Thymus (tissue), 11 donors: ENCODE data around the gene ALB. TPM values are rescaled to one million over a fixed set of nuclear protein-coding genes. Genes with fewer than 3 reads are reported as not detected.

Experiments used
- DNase-seq, 9 donors: peaks; one replicate each; pipeline ENCODE4 v3.0.0-alpha.2; 2013; ENCODE audit warnings: low spot score in 9 of 9, low read depth in 6 of 9, missing footprints in 1 of 9
- H3K27ac ChIP-seq, 2 donors: one replicate each; pipeline ENCODE4 v1.5.1; 2013; ENCODE audit warnings: control low read depth in 1 of 2, low read depth in 1 of 2, low read length in 1 of 2, mild to moderate bottlenecking in 1 of 2, moderate library complexity in 1 of 2
- H3K27me3 ChIP-seq, 2 donors: one replicate each; pipeline ENCODE4 v1.5.1; 2013; ENCODE audit warnings: low read length in 1 of 2; ENCODE audit not compliant: control insufficient read depth in 2 of 2, insufficient read depth in 1 of 2
- H3K36me3 ChIP-seq, 2 donors: one replicate each; pipeline ENCODE4 v1.5.1; 2013; ENCODE audit warnings: low read length in 1 of 2, mild to moderate bottlenecking in 1 of 2, moderate library complexity in 1 of 2; ENCODE audit not compliant: control insufficient read depth in 2 of 2, insufficient read depth in 2 of 2
- H3K4me1 ChIP-seq, 2 donors: one replicate each; pipeline ENCODE4 v1.5.1; 2013; ENCODE audit warnings: low read length in 2 of 2; ENCODE audit not compliant: control insufficient read depth in 2 of 2, insufficient read depth in 2 of 2
- H3K4me3 ChIP-seq, 2 donors: one replicate each; pipeline ENCODE4 v1.5.1; 2013; ENCODE audit warnings: low read length in 2 of 2, control low read depth in 1 of 2, mild to moderate bottlenecking in 1 of 2
- H3K9me3 ChIP-seq, 2 donors: one replicate each; pipeline ENCODE4 v1.5.1; 2013; ENCODE audit warnings: low read length in 1 of 2, mild to moderate bottlenecking in 1 of 2; ENCODE audit not compliant: control insufficient read depth in 2 of 2, insufficient read depth in 1 of 2
- WGBS: extraction: QIAGEN DNeasy Blood & Tissue Kit; methylation state at CpG from one replicate; pipeline ENCODE4 v1.1.7; 2013; 5-methylcytosine and 5-hydroxymethylcytosine counted together
- polyA plus RNA-seq: library from polyadenylated mRNA; stranded (reverse); fragments of 200-250 nt; gene quantifications from one replicate; pipeline ENCODE4 v1.2.3, GENCODE V29; 2013
- total RNA-seq: library from RNA; stranded (reverse); fragments of 120-200 nt; gene quantifications from one replicate; pipeline ENCODE4 v1.2.4, GENCODE V29; 2013
- donor health status: healthy.

Gene ALB
- total and polyA plus RNA-seq, 2 donors = 2.9 to 7.5 TPM

- DNase-seq = no peak
- WGBS = 72% methylated on average over 2 of the region's 2 CpGs
- Histone ChIP-seq H3K36me3 (no peaks in the 10 kb centered on the region), H3K4me1 (no peaks in the 10 kb centered on the region), H3K27ac (no peak overlapping the region), H3K9me3 (no peaks in the 10 kb centered on the region), H3K27me3 (peaks cover 0 to 2% of the 10 kb centered on the region in 2 donors), H3K4me3 (no peak overlapping the region)
Observed at GRCh38 chr4:73433140-73433539, 29.1 kb downstream of the ALB start.

GRCh38 chr4:73434311-73434710 lies 30.2 kb downstream of the ALB start:
- no peaks in the 10 kb centered on the region for H3K36me3 ChIP-seq
- H3K27me3 ChIP-seq = no peaks in the 10 kb centered on the region
- H3K4me1 ChIP-seq = no peaks in the 10 kb centered on the region
- no peak overlapping the region for H3K27ac ChIP-seq
- 61% methylated on average over 3 of the region's 3 CpGs for WGBS
- H3K9me3 ChIP-seq = no peaks in the 10 kb centered on the region
- H3K4me3 ChIP-seq = no peak overlapping the region
- DNase-seq = peak in 1 of 9 donors; percentile 4

- Histone ChIP-seq H3K27me3 (no peaks in the 10 kb centered on the region), H3K4me1 (no peaks in the 10 kb centered on the region), H3K9me3 (no peaks in the 10 kb centered on the region), H3K4me3 (no peak within 1 kb of the TSS), H3K27ac (no peak within 1 kb of the TSS), H3K36me3 (no peaks in the 10 kb centered on the region)
- no peak for DNase-seq
- 96% methylated on average over 1 of the region's 1 CpG for WGBS
Observed at GRCh38 chr4:73435984-73436383, 31.9 kb downstream of the ALB start, which contains the start of gene AFP. TSS of gene AFP (plus strand) at chr4:73436221. CDS start at chr4:73436263, 42 bp downstream.

GRCh38 chr4:73436674-73437557 lies 32.8 kb downstream of the ALB start:
- H3K27ac ChIP-seq = no peak overlapping the region
- H3K9me3 ChIP-seq = no peaks in the 10 kb centered on the region
- no peak overlapping the region for H3K4me3 ChIP-seq
- no peaks in the 10 kb centered on the region for H3K36me3 ChIP-seq
- DNase-seq = no peak
- no peaks in the 10 kb centered on the region for H3K4me1 ChIP-seq
- no peaks in the 10 kb centered on the region for H3K27me3 ChIP-seq
- WGBS = 93% methylated on average over 3 of the region's 3 CpGs

- H3K36me3 ChIP-seq = no peaks in the 10 kb centered on the region
- no peaks in the 10 kb centered on the region for H3K27me3 ChIP-seq
- no peaks in the 10 kb centered on the region for H3K9me3 ChIP-seq
- H3K27ac ChIP-seq = no peak overlapping the region
- H3K4me3 ChIP-seq = no peak overlapping the region
- DNase-seq = no peak
- no peaks in the 10 kb centered on the region for H3K4me1 ChIP-seq
Observed at GRCh38 chr4:73437558-73437956, 33.5 kb downstream of the ALB start.

GRCh38 chr4:73438048-73438447 lies 34.0 kb downstream of the ALB start:
- no peak for DNase-seq
- H3K4me1 ChIP-seq = no peaks in the 10 kb centered on the region
- no peaks in the 10 kb centered on the region for H3K9me3 ChIP-seq
- no peaks in the 10 kb centered on the region for H3K36me3 ChIP-seq
- no peaks in the 10 kb centered on the region for H3K27me3 ChIP-seq
- no peak overlapping the region for H3K27ac ChIP-seq
- 95% methylated on average over 1 of the region's 1 CpG for WGBS
- H3K4me3 ChIP-seq = no peak overlapping the region

- no peaks in the 10 kb centered on the region for H3K27me3 ChIP-seq
- no peak overlapping the region for H3K27ac ChIP-seq
- no peaks in the 10 kb centered on the region for H3K36me3 ChIP-seq
- WGBS = 94% methylated on average over 2 of the region's 2 CpGs
- H3K9me3 ChIP-seq = no peaks in the 10 kb centered on the region
- no peak for DNase-seq
- no peak overlapping the region for H3K4me3 ChIP-seq
- no peaks in the 10 kb centered on the region for H3K4me1 ChIP-seq
Observed at GRCh38 chr4:73438582-73439215, 34.6 kb downstream of the ALB start.

- 94% methylated on average over 2 of the region's 2 CpGs for WGBS
- no peak for DNase-seq
- Histone ChIP-seq H3K4me3 (no peak overlapping the region), H3K4me1 (no peaks in the 10 kb centered on the region), H3K27ac (no peak overlapping the region), H3K27me3 (no peaks in the 10 kb centered on the region), H3K36me3 (no peaks in the 10 kb centered on the region), H3K9me3 (no peaks in the 10 kb centered on the region)
Observed at GRCh38 chr4:73439445-73439844, 35.4 kb downstream of the ALB start.

GRCh38 chr4:73439991-73440390 lies 35.9 kb downstream of the ALB start:
- H3K27me3 ChIP-seq = no peaks in the 10 kb centered on the region
- H3K27ac ChIP-seq = no peak overlapping the region
- H3K4me3 ChIP-seq = no peak overlapping the region
- no peak for DNase-seq
- H3K4me1 ChIP-seq = no peaks in the 10 kb centered on the region
- no peaks in the 10 kb centered on the region for H3K9me3 ChIP-seq
- H3K36me3 ChIP-seq = no peaks in the 10 kb centered on the region
- WGBS = 94% methylated on average over 3 of the region's 3 CpGs
